GM12872 (cell line): Measurements from ENCODE around the gene SCN4A.

ENCODE experiments used
- TF ChIP-seq, protein P1 (sequence below): IDR thresholded peaks from 3 replicates; pipeline ENCODE4 v1.5.1; 2011; ENCODE audit warnings: low read depth, mild to moderate bottlenecking, low read length, moderate library complexity; ENCODE audit not compliant: insufficient read depth

The SCN4A gene

DNA sequence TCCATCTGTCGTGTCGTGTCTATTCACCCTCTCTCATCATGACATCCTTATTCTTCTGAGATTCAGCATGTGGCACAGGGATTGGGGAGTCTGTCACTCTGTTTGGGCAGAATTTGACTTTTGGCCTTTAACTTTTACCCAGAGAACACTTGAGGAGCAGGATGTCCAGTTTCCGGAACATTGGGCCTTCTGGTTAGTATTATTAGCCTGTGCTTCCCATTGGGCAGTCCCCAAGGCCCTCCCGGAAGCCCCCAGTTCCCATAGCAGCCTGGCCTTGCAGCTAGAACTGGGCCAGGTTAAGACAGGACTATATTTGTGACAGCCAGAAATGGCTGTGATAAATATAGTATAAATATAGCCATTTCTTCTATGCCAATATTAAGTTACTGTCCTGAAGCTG lies 9.6 kb downstream of the SCN4A start:
- TF ChIP-seq, protein P1, sequence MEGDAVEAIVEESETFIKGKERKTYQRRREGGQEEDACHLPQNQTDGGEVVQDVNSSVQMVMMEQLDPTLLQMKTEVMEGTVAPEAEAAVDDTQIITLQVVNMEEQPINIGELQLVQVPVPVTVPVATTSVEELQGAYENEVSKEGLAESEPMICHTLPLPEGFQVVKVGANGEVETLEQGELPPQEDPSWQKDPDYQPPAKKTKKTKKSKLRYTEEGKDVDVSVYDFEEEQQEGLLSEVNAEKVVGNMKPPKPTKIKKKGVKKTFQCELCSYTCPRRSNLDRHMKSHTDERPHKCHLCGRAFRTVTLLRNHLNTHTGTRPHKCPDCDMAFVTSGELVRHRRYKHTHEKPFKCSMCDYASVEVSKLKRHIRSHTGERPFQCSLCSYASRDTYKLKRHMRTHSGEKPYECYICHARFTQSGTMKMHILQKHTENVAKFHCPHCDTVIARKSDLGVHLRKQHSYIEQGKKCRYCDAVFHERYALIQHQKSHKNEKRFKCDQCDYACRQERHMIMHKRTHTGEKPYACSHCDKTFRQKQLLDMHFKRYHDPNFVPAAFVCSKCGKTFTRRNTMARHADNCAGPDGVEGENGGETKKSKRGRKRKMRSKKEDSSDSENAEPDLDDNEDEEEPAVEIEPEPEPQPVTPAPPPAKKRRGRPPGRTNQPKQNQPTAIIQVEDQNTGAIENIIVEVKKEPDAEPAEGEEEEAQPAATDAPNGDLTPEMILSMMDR, result no peak

DNA sequence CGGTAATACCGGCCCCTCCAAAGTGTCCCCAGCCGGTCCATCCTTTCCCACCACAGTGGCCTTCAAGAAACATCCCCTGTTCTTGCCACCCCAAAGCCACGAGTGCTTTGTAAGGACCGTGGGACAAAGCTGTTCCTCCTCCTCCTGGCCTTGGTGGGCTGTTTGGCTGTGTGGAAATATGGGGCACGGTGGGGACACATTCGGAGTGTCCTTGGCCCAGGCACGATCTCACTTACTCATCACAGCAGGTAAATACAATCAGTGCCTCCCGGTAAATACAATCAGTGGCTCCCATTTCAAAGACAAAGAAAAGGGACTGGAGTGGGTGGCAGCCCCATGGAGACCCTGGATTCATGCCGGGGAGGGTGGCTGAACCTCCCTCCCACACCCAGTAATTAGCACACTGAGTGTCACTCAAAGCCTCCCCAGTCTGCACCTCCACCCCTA lies 10.4 kb downstream of the SCN4A start:
- TF ChIP-seq, protein P1, result no peak

DNA sequence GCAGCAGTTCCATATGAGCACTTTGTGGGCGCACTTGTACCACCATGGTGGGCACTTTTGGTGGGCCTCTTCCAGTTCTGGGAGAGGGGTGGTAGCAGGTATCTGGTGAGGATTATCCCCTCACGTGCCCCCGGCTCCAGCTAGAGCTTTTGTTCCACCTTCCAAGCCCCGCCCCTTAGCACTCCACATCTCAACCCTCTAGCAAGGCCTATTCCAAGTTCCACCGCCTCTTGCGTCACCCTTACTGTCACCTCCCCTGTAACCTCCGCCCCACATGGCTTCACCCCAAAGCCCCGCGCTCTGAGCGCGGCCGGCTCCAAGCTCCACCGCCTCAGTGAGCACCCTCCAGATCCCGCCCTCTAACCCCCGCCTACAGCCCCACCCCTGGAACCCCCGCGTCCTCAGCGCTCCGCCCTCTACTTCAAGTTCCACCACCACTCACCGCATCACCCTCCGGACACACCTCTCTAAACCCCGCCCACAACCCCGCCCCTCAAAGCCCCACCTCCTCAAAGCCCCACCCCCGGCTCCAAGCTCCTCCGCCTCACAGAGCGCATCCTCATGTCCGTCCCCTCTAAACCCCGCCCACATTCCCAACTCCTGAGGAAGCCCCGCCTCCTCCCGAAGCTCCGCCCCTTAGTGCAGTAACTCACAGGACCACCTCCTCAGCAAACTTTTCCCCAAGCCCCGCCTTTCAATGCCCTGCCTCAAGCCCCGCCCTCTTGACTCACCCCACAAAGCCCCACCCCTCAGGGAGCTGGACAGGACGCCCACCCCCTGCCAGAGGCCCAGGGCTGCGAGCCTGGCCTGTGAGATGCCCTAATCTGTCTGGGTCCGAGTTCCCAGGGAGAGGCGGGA lies 11.1 kb downstream of the SCN4A start:
- TF ChIP-seq, protein P1, result no peak

DNA sequence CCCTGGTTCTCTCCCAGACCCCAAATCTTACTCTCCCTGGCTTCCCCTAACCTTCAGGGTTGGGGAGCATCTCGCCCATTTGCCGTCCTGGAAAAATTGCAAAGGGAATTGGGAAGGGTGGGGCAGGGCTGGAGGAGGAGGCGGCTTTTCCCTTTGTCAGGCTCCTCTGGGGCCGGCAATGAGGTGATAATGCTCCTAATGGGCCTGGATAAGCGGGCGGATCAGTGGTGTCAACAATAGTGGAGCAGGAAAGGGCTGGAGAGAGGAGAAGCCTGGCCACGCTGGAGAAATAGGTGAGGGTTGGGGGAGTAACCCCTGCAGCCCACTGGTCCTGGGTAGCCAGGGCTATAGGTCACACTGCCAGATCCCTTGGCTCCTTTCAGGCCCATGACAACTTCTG lies 12.3 kb downstream of the SCN4A start:
- TF ChIP-seq, protein P1, result no peak

DNA sequence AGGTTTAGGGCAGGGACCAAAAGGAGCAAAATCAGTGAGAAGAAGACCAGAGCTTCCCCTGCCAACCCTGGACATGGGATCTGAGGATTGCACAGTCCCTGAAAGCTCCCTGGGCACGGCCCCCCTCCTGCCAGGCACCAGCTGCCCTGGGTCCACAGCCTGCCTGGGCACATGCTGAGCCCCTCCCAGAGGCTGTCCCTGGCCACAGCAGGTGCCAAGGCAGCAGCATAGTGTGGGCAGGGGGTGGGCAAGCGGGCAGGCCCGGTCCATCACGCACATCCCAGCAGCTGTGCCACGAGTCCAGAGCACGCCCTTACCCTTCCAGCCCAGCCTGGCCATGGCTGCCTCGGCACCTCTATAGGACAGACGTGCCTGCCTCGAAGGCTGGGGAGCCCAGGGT lies 12.7 kb downstream of the SCN4A start:
- TF ChIP-seq, protein P1, result no peak

DNA sequence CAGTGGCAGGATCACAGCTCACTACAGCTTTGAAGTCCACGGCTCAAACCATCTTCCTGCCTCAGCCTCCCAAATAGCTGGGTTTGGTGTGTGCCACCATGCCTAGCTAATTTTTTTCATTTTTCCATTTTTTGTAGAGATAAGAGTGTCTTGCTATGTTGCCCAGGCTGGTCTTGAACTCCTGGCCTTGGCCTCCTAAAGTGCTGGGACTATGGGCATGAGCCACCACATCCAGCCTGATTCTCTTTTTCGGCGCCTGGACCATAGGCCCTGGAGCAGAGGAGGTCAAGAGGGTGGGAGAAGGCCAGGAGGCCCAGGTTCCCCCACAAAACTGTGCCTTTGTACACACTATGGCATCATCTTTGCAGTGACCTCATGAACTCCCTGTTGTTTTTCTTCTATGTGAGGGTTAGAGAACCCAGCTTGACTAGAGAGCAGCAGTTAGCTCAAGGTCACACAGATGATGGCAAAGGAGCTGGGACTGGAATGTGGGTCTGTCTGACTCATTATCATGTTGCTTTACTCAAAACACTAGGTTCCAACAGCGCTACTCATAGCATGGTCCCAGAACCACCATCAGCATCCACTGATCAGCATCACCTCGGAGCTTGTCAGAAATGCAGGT lies 16.3 kb downstream of the SCN4A start:
- TF ChIP-seq, protein P1, result no peak

DNA sequence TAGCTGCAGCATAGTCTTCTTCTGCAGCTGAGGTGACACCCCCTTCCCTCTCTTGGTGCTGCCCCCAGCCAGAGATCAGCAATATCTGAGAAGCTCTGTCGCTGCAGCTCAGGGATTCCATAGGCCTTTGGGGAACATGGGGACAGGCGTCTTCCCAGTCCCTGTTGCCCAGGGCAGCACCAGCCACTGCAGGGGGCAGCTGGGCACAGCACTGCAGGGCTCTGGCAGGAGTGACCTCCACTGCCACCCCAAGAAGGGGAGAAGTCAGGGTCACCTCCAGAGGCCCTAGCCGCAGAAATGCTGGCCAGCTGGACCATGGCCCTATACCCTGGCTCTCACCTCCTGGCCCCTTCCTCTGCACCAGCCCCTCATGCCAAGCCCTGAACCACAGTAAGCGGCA lies 16.9 kb downstream of the SCN4A start:
- TF ChIP-seq, protein P1, result no peak
